Neural cell (in vitro differentiated cells): Measurements from ENCODE around the gene TMEM35B.

Experiments used
- EP300 ChIP-seq: fragments of 450-650 bp; conservative IDR thresholded peaks from 2 replicates; pipeline ENCODE4 v1.6.1; 2014; ENCODE audit warnings: antibody characterized with exemption, mild to moderate bottlenecking, moderate library complexity; ENCODE audit not compliant: poor library complexity, severe bottlenecking
- EZH2 ChIP-seq: fragments of 200-600, 300-800 bp; shearing (Covaris generic), sonication (generic); IDR thresholded peaks from 2 replicates; pipeline ENCODE4 v1.6.1; 2014; ENCODE audit warnings: antibody characterized with exemption, low read length, borderline replicate concordance, mild to moderate bottlenecking; ENCODE audit not compliant: insufficient read depth, poor library complexity, severe bottlenecking
- MXI1 ChIP-seq: fragments of 450-650 bp; conservative IDR thresholded peaks from 2 replicates; pipeline ENCODE4 v1.6.1; 2014; ENCODE audit warnings: antibody characterized with exemption, mild to moderate bottlenecking; ENCODE audit not compliant: poor library complexity, severe bottlenecking
- POLR2AphosphoS5 ChIP-seq: IDR thresholded peaks from 2 replicates; pipeline ENCODE4 v1.6.1; 2012
- RAD21 ChIP-seq: fragments of 450-650 bp; conservative IDR thresholded peaks from 2 replicates; pipeline ENCODE4 v1.6.1; 2014; ENCODE audit warnings: antibody characterized with exemption, mild to moderate bottlenecking, moderate library complexity
- SMC3 ChIP-seq: fragments of 450-650 bp; conservative IDR thresholded peaks from 2 replicates; pipeline ENCODE4 v1.6.1; 2014; ENCODE audit warnings: antibody characterized with exemption, mild to moderate bottlenecking, moderate library complexity; ENCODE audit not compliant: poor library complexity
- TF ChIP-seq, protein P1 (sequence below): fragments of 450-650 bp; IDR thresholded peaks from 2 replicates; pipeline ENCODE4 v1.5.1; 2014; ENCODE audit warnings: antibody characterized with exemption, mild to moderate bottlenecking, moderate library complexity; ENCODE audit not compliant: poor library complexity, severe bottlenecking
- TF ChIP-seq, protein P2 (sequence below): IDR thresholded peaks from 2 replicates; pipeline ENCODE4 v1.6.1; 2012; ENCODE audit warnings: borderline replicate concordance

DNA sequence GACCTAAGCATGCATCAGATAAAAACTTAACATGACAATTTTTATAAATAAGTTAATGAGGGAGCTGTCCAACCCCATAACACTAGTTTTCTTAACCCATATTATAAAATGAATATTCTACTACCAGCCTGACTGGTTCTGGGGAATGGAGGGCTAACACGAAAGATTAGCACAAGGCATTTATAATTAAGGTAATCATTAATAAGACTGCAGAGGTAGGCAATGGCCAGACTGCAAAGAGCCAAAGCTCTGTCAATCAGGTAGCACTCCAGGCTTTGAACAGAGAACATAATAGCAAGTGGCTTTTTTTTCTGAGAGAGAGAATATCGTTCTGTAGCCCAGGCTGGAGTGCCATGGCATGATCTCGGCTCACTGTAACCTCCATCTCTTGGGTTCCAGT lies 20.6 kb upstream of the TMEM35B start:
- TF ChIP-seq, protein P1, sequence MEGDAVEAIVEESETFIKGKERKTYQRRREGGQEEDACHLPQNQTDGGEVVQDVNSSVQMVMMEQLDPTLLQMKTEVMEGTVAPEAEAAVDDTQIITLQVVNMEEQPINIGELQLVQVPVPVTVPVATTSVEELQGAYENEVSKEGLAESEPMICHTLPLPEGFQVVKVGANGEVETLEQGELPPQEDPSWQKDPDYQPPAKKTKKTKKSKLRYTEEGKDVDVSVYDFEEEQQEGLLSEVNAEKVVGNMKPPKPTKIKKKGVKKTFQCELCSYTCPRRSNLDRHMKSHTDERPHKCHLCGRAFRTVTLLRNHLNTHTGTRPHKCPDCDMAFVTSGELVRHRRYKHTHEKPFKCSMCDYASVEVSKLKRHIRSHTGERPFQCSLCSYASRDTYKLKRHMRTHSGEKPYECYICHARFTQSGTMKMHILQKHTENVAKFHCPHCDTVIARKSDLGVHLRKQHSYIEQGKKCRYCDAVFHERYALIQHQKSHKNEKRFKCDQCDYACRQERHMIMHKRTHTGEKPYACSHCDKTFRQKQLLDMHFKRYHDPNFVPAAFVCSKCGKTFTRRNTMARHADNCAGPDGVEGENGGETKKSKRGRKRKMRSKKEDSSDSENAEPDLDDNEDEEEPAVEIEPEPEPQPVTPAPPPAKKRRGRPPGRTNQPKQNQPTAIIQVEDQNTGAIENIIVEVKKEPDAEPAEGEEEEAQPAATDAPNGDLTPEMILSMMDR, result no peak
- TF ChIP-seq, protein P2, sequence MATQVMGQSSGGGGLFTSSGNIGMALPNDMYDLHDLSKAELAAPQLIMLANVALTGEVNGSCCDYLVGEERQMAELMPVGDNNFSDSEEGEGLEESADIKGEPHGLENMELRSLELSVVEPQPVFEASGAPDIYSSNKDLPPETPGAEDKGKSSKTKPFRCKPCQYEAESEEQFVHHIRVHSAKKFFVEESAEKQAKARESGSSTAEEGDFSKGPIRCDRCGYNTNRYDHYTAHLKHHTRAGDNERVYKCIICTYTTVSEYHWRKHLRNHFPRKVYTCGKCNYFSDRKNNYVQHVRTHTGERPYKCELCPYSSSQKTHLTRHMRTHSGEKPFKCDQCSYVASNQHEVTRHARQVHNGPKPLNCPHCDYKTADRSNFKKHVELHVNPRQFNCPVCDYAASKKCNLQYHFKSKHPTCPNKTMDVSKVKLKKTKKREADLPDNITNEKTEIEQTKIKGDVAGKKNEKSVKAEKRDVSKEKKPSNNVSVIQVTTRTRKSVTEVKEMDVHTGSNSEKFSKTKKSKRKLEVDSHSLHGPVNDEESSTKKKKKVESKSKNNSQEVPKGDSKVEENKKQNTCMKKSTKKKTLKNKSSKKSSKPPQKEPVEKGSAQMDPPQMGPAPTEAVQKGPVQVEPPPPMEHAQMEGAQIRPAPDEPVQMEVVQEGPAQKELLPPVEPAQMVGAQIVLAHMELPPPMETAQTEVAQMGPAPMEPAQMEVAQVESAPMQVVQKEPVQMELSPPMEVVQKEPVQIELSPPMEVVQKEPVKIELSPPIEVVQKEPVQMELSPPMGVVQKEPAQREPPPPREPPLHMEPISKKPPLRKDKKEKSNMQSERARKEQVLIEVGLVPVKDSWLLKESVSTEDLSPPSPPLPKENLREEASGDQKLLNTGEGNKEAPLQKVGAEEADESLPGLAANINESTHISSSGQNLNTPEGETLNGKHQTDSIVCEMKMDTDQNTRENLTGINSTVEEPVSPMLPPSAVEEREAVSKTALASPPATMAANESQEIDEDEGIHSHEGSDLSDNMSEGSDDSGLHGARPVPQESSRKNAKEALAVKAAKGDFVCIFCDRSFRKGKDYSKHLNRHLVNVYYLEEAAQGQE, result no peak
- TF ChIP-seq POLR2AphosphoS5 (no peak), EZH2 (no peak), EP300 (no peak), SMC3 (no peak), RAD21 (no peak), MXI1 (no peak)
